CD4-positive, alpha-beta T cell (primary cell): Measurements from ENCODE around the gene CCDC33. TPM values are rescaled to one million over a fixed set of nuclear protein-coding genes. Genes with fewer than 3 reads are reported as not detected.
A peak's percentile ranks its signal among the peaks of the same experiment; 100 is the strongest.

Source experiments
- ATAC-seq: fragments of 200-7000 bp; cut with Tn5 transposase; one replicate; pipeline ENCODE4 v1.10.0; 2022; ENCODE audit warnings: mild to moderate bottlenecking; ENCODE audit not compliant: poor library complexity
- CTCF ChIA-PET: fragments of 350-600 bp; sonication (Branson Sonifier 250); formaldehyde crosslinking; loops from one replicate; lab custom pipeline; 2021; ENCODE audit warnings: antibody characterized with exemption, inconsistent platforms; lab: Charles Lee
- POLR2A ChIA-PET: fragments of 350-600 bp; sonication (Branson Sonifier 250); formaldehyde crosslinking; loops from one replicate; lab custom pipeline; 2021; ENCODE audit warnings: antibody characterized with exemption, inconsistent platforms; lab: Charles Lee
- DNase-seq, 14 experiments: peaks; one replicate each; pipeline ENCODE4 v3.0.0-alpha.2; 2013 to 2020; ENCODE audit warnings: mixed read lengths in 2 of 14
- H3K27ac ChIP-seq, 2 donors: one replicate each; pipeline versions ENCODE4 v1.5.1 to v1.7.0; 2013; ENCODE audit warnings: low read length in 2 of 2, low read depth in 1 of 2, mild to moderate bottlenecking in 1 of 2
- H3K27me3 ChIP-seq, 2 experiments: 1 replicate in 1 of 2; 2 replicates in 1 of 2; pipeline versions ENCODE4 v1.6.1 to v1.7.0; 2013; ENCODE audit warnings: low read length in 2 of 2, control low read depth in 1 of 2, mild to moderate bottlenecking in 1 of 2, moderate library complexity in 1 of 2; ENCODE audit not compliant: insufficient read depth in 2 of 2, control insufficient read depth in 1 of 2
- H3K36me3 ChIP-seq: one replicate; pipeline ENCODE4 v1.6.1; 2013; ENCODE audit warnings: low read length, control low read depth; ENCODE audit not compliant: insufficient read depth
- H3K4me1 ChIP-seq: one replicate; pipeline ENCODE4 v1.6.1; 2013; ENCODE audit warnings: low read length, control low read depth; ENCODE audit not compliant: insufficient read depth
- H3K4me3 ChIP-seq: one replicate; pipeline ENCODE4 v1.5.1; 2013; ENCODE audit warnings: mild to moderate bottlenecking, low read length, moderate library complexity
- H3K9me3 ChIP-seq, 2 experiments: 1 replicate in 1 of 2; 2 replicates in 1 of 2; pipeline versions ENCODE4 v1.6.1 to v1.7.0; 2013; ENCODE audit warnings: low read length in 2 of 2, mild to moderate bottlenecking in 2 of 2, control low read depth in 1 of 2, moderate library complexity in 1 of 2; ENCODE audit not compliant: control insufficient read depth in 1 of 2, insufficient read depth in 1 of 2
- H3K27ac Mint-ChIP-seq: one replicate; pipeline ENCODE4 v1.8.0; 2020; ENCODE audit warnings: mixed read lengths
- H3K27me3 Mint-ChIP-seq: one replicate; pipeline ENCODE4 v1.8.0; 2021; ENCODE audit warnings: mixed read lengths
- H3K36me3 Mint-ChIP-seq: one replicate; pipeline ENCODE4 v1.8.0; 2021; ENCODE audit warnings: low read depth, mixed read lengths
- H3K4me1 Mint-ChIP-seq: one replicate; pipeline ENCODE4 v1.8.0; 2021; ENCODE audit warnings: low read depth, mixed read lengths
- H3K4me3 Mint-ChIP-seq: one replicate; pipeline ENCODE4 v1.8.0; 2020; ENCODE audit warnings: mild to moderate bottlenecking, mixed read lengths
- H3K9me3 Mint-ChIP-seq: one replicate; pipeline ENCODE4 v1.8.0; 2020; ENCODE audit warnings: mixed read lengths
- CTCF ChIP-seq: fragments of 200-600 bp; IDR thresholded peaks from one replicate; pipeline ENCODE4 v1.8.0; 2022; ENCODE audit warnings: antibody characterized with exemption, mild to moderate bottlenecking
- intact Hi-C, 2 experiments: fragments of 100-400 bp; cut with DNase I in 1 of 2; cut with micrococcal nuclease in 1 of 2; formaldehyde crosslinking; loops; one replicate each; pipeline versions ENCODE4 v1.15.1 to v1.9.0; 2023 to 2025; cut with DNase I, micrococcal nuclease
- total RNA-seq, 174 experiments: library from RNA in 2 of 174; stranded (reverse) in 2 of 174; gene quantifications; one replicate each; pipeline ENCODE4 v1.2.3 and lab custom pipeline; 2021 to 2026

Gene CCDC33
- total RNA-seq, 2 experiments from 2014 or later: not detected

- Histone ChIP-seq H3K4me3 (no peak overlapping the region), H3K9me3 (no peaks in the 10 kb centered on the region), H3K27me3 (no peaks in the 10 kb centered on the region), H3K27ac (no peak overlapping the region), H3K4me1 (peaks cover 27% of the 10 kb centered on the region), H3K36me3 (no peaks in the 10 kb centered on the region)
- H3K27ac Mint-ChIP-seq: no peak overlapping the region
- ChIA-PET POLR2A (no interaction called here), CTCF (no interaction called here)
- H3K4me3 Mint-ChIP-seq: no peak overlapping the region
- peaks cover 4% of the 10 kb centered on the region for H3K27me3 Mint-ChIP-seq
- no peaks in the 10 kb centered on the region for H3K36me3 Mint-ChIP-seq
- DNase-seq: no peak
- intact Hi-C loops: no loop called here
- H3K9me3 Mint-ChIP-seq: no peaks in the 10 kb centered on the region
- H3K4me1 Mint-ChIP-seq: peaks cover 43% of the 10 kb centered on the region
- ATAC-seq: no peak
- TF ChIP-seq CTCF: no peak
Measured at GRCh38 chr15:74316141-74316540, 80.0 kb downstream of the CCDC33 start.

- H3K9me3 ChIP-seq: no peaks in the 10 kb centered on the region
- intact Hi-C loops: no loop called here
- H3K9me3 Mint-ChIP-seq: no peaks in the 10 kb centered on the region
- no peak overlapping the region for H3K4me3 Mint-ChIP-seq
- ATAC-seq (no peak), DNase-seq (no peak)
- TF ChIP-seq CTCF: no peak
- peaks cover 43% of the 10 kb centered on the region for H3K4me1 Mint-ChIP-seq
- peaks cover 27% of the 10 kb centered on the region for H3K4me1 ChIP-seq
- H3K27me3 Mint-ChIP-seq: no peaks in the 10 kb centered on the region
- no peak overlapping the region for H3K4me3 ChIP-seq
- no peak overlapping the region for H3K27ac ChIP-seq
- POLR2A ChIA-PET: no interaction called here
- peak overlapping the region; percentile 36 for H3K27ac Mint-ChIP-seq
- H3K36me3 Mint-ChIP-seq: no peaks in the 10 kb centered on the region
- no peaks in the 10 kb centered on the region for H3K36me3 ChIP-seq
- CTCF ChIA-PET: no interaction called here
- H3K27me3 ChIP-seq: no peaks in the 10 kb centered on the region
Measured at GRCh38 chr15:74317820-74318375, 81.8 kb downstream of the CCDC33 start.

- H3K4me1 ChIP-seq: peaks cover 27% of the 10 kb centered on the region
- H3K27me3 ChIP-seq: no peaks in the 10 kb centered on the region
- H3K27me3 Mint-ChIP-seq: no peaks in the 10 kb centered on the region
- H3K4me3 ChIP-seq: no peak overlapping the region
- intact Hi-C loops: no loop called here
- DNase-seq (no peak), ATAC-seq (no peak)
- ChIA-PET CTCF (no interaction called here), POLR2A (no interaction called here)
- no peaks in the 10 kb centered on the region for H3K9me3 Mint-ChIP-seq
- no peaks in the 10 kb centered on the region for H3K9me3 ChIP-seq
- H3K36me3 Mint-ChIP-seq: no peaks in the 10 kb centered on the region
- no peaks in the 10 kb centered on the region for H3K36me3 ChIP-seq
- H3K27ac Mint-ChIP-seq: no peak overlapping the region
- no peak overlapping the region for H3K27ac ChIP-seq
- H3K4me3 Mint-ChIP-seq: no peak overlapping the region
- TF ChIP-seq CTCF: no peak
- H3K4me1 Mint-ChIP-seq: peaks cover 43% of the 10 kb centered on the region
Measured at GRCh38 chr15:74318376-74319137, 82.4 kb downstream of the CCDC33 start.
